RWPE2 (cell line): Measurements from ENCODE around the gene RPS6KA5.

Source experiments
- ATAC-seq: fragments of 200-7000 bp; cut with Tn5 transposase; 3 replicates; pipeline ENCODE4 v1.9.1; 2021; ENCODE audit warnings: low read depth
- DNase-seq: peaks from one replicate; pipeline ENCODE4 v3.0.0-alpha.2; 2020; ENCODE audit warnings: low spot score
- H3K27ac ChIP-seq: fragments of 450-650 bp; 2 replicates; pipeline ENCODE4 v1.5.1; 2017; ENCODE audit warnings: mild to moderate bottlenecking; ENCODE audit not compliant: poor library complexity, severe bottlenecking
- H3K27me3 ChIP-seq: fragments of 250-450 bp; sonication (Bioruptor Pico); 2 replicates; pipeline ENCODE4 v1.5.1; 2021; ENCODE audit warnings: mild to moderate bottlenecking, moderate library complexity; ENCODE audit not compliant: insufficient read depth, poor library complexity, severe bottlenecking
- H3K36me3 ChIP-seq: fragments of 250-450 bp; sonication (Bioruptor Pico); 2 replicates; pipeline ENCODE4 v1.5.1; 2020; ENCODE audit warnings: low read depth, mild to moderate bottlenecking, moderate library complexity
- H3K4me1 ChIP-seq: fragments of 250-450 bp; sonication (Bioruptor Pico); 2 replicates; pipeline ENCODE4 v1.5.1; 2021; ENCODE audit warnings: mild to moderate bottlenecking, moderate library complexity; ENCODE audit not compliant: insufficient read depth, poor library complexity, severe bottlenecking
- H3K4me3 ChIP-seq: fragments of 250-450 bp; sonication (Bioruptor Pico); 2 replicates; pipeline ENCODE4 v1.5.1; 2021; ENCODE audit warnings: mild to moderate bottlenecking, moderate library complexity; ENCODE audit not compliant: severe bottlenecking
- H3K9me3 ChIP-seq: fragments of 250-450 bp; sonication (Bioruptor Pico); 2 replicates; pipeline ENCODE4 v1.5.1; 2021; ENCODE audit warnings: mild to moderate bottlenecking, moderate library complexity; ENCODE audit not compliant: severe bottlenecking
- TF ChIP-seq, protein P1 (sequence below): fragments of 450-650 bp; IDR thresholded peaks from one replicate; pipeline ENCODE4 v1.5.1; 2017; ENCODE audit warnings: mild to moderate bottlenecking, moderate library complexity; ENCODE audit not compliant: poor library complexity, severe bottlenecking

The RPS6KA5 gene

GRCh38 chr14:90813442-90813841 is 247.0 kb downstream of the RPS6KA5 start:
- no peak for ATAC-seq
- Histone ChIP-seq H3K4me1 (no peaks in the 10 kb centered on the region), H3K36me3 (no peaks in the 10 kb centered on the region), H3K27me3 (no peaks in the 10 kb centered on the region), H3K27ac (no peak overlapping the region), H3K9me3 (no peaks in the 10 kb centered on the region), H3K4me3 (no peak overlapping the region)
- TF ChIP-seq, protein P1, sequence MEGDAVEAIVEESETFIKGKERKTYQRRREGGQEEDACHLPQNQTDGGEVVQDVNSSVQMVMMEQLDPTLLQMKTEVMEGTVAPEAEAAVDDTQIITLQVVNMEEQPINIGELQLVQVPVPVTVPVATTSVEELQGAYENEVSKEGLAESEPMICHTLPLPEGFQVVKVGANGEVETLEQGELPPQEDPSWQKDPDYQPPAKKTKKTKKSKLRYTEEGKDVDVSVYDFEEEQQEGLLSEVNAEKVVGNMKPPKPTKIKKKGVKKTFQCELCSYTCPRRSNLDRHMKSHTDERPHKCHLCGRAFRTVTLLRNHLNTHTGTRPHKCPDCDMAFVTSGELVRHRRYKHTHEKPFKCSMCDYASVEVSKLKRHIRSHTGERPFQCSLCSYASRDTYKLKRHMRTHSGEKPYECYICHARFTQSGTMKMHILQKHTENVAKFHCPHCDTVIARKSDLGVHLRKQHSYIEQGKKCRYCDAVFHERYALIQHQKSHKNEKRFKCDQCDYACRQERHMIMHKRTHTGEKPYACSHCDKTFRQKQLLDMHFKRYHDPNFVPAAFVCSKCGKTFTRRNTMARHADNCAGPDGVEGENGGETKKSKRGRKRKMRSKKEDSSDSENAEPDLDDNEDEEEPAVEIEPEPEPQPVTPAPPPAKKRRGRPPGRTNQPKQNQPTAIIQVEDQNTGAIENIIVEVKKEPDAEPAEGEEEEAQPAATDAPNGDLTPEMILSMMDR, result no peak
- no peak for DNase-seq

GRCh38 chr14:90812109-90812508 is 248.3 kb downstream of the RPS6KA5 start:
- Histone ChIP-seq H3K27me3 (no peaks in the 10 kb centered on the region), H3K27ac (no peak overlapping the region), H3K9me3 (no peaks in the 10 kb centered on the region), H3K4me1 (no peaks in the 10 kb centered on the region), H3K4me3 (no peak overlapping the region), H3K36me3 (no peaks in the 10 kb centered on the region)
- ATAC-seq (no peak), DNase-seq (no peak)
- TF ChIP-seq, protein P1, result no peak

GRCh38 chr14:90811641-90812040 is 248.8 kb downstream of the RPS6KA5 start:
- H3K9me3 ChIP-seq, result no peaks in the 10 kb centered on the region
- H3K36me3 ChIP-seq, result no peaks in the 10 kb centered on the region
- no peak for DNase-seq
- no peaks in the 10 kb centered on the region for H3K4me1 ChIP-seq
- ATAC-seq, result no peak
- no peak overlapping the region for H3K27ac ChIP-seq
- TF ChIP-seq, protein P1, result no peak
- H3K27me3 ChIP-seq, result no peaks in the 10 kb centered on the region
- no peak overlapping the region for H3K4me3 ChIP-seq

DNA sequence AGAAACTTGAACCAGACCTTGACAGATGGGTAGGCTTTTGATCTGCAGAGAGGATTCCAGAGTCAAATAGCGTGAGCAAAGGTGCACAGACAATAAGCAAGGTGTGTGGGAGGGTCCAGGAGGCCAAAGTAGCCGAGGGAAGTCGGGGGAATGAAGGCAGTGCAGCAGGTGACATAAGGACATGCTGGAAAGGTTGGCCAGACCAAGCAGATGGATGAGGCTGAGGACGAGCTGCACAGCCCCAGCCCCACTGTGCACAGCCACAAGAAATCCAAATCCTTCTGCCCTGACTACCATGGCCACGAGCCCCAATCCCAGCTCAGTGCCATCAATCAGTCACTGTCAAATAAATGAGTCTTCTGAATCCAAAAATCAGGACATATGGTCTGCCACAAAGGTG is 249.6 kb downstream of the RPS6KA5 start:
- Histone ChIP-seq H3K27ac (no peak overlapping the region), H3K9me3 (no peaks in the 10 kb centered on the region), H3K36me3 (no peaks in the 10 kb centered on the region), H3K4me1 (no peaks in the 10 kb centered on the region), H3K4me3 (no peak overlapping the region), H3K27me3 (no peaks in the 10 kb centered on the region)
- TF ChIP-seq, protein P1, result no peak
- DNase-seq (no peak), ATAC-seq (no peak)

GRCh38 chr14:90809530-90810312 is 250.7 kb downstream of the RPS6KA5 start:
- Histone ChIP-seq H3K27me3 (no peaks in the 10 kb centered on the region), H3K27ac (no peak overlapping the region), H3K9me3 (no peaks in the 10 kb centered on the region), H3K4me1 (no peaks in the 10 kb centered on the region), H3K4me3 (no peak overlapping the region), H3K36me3 (no peaks in the 10 kb centered on the region)
- DNase-seq (no peak), ATAC-seq (no peak)
- TF ChIP-seq, protein P1, result no peak
